ENCODE data around the gene TRIP13. TPM values are rescaled to one million over a fixed set of nuclear protein-coding genes. Genes with fewer than 3 reads are reported as not detected.
A peak's percentile ranks its signal among the peaks of the same experiment; 100 is the strongest.
"Not testable (repeated sequence)": the region's sequence is repeated elsewhere in the genome, so short reads cannot be mapped to it uniquely, and the experiment has no call there.

The TRIP13 gene
- total and polyA plus RNA-seq, 2 experiments from 2014 or later, result 19.5 to 20.4 TPM

DNA sequence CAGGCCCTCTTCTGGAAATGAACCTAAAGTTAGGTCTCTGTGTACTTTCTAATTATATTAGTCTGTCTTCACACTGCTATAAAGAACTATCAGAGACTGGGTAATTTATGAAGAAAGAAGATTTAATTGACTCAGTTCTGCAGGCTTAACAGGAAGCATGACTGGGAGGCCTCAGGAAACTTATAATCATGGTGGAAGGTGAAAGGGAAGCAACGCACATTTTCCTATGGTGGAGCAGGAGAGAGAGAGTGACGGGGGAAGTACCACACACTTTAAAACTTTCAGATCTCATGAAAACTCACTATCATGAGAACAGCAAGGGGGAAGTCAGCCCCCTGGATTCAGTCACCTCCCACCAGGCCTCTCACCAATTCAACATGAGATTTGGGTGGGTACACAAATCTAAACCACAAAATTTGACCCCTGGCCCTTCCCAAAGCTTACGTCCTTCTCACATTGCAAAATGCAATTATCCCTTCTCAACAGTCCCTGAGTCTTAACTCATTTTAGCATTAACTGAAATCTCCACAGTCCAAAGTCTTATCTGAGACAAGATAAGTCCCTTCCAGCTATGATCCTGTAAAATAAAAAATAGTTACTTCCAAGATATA lies 40.7 kb downstream of the TRIP13 start:
- Histone ChIP-seq H3K4me3 (no peak overlapping the region), H3K9me2 (ENCODE audit: insufficient read depth) (no peaks in the 10 kb centered on the region), H3K27ac (no peak overlapping the region), H4K20me1 (ENCODE audit: insufficient read depth) (no peaks in the 10 kb centered on the region), H2AFZ (no peak overlapping the region), H3K9me3 (ENCODE audit: low read depth) (no peaks in the 10 kb centered on the region), H3K79me2 (ENCODE audit: insufficient read depth) (no peaks in the 10 kb centered on the region), H3K27me3 (replicated peaks; ENCODE audit: insufficient read depth) (peaks cover 24% of the 10 kb centered on the region), H3K36me3 (ENCODE audit: low read depth) (no peaks in the 10 kb centered on the region), H3F3A (ENCODE audit: insufficient read depth) (no peaks in the 10 kb centered on the region), H3K4me2 (ENCODE audit: unreplicated experiment) (no peak overlapping the region), H3K4me1 (ENCODE audit: insufficient read depth) (no peaks in the 10 kb centered on the region), H3K9ac (no peak overlapping the region)
- no peak for DNase-seq
- 52 to 58% methylated on average over 3 of the region's 3 CpGs for WGBS, 2 experiments (ENCODE audit: low coverage in 1 of 2, low lambda C conversion rate in 2 of 2, missing lambda C conversion rate in 2 of 2)
- TF ChIP-seq EZH2phosphoT487 (IDR thresholded peaks at IDR 0.05; ENCODE audit: insufficient read depth, low read depth), result no peak
- no peak for TF ChIP-seq EZH2 (IDR thresholded peaks at IDR 0.05; ENCODE audit: insufficient read depth, poor library complexity, severe bottlenecking)
- in situ Hi-C loops (cut with MboI), result loop anchor here (10.0 to 25.0 kb wide), 2 partner anchors 241 to 704 kb away; no protein-coding TSS in a partner anchor

DNA sequence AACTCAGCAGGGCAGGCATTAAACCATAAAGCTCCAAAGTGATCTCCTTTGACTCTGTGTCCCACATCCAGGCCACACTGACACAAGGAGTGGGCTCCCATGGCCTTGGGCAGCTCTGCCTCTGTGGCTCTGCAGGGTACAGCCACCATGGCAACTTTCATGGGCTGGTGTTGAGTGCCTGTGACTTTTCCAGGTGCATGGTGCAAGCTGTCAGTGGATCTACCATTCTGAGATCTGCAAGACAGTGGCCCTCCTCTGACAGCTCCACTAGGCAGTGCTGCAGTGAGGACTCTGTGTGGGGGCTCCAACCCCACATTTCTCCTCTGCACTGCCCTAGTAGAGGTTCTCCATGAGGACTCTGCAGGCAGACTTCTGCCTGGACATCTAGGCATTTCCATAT lies 41.3 kb downstream of the TRIP13 start:
- H3K36me3 ChIP-seq (ENCODE audit: low read depth); DNase-seq; H3K9ac ChIP-seq; H3K4me2 ChIP-seq (ENCODE audit: unreplicated experiment); H3K9me3 ChIP-seq (ENCODE audit: low read depth); H3K27ac ChIP-seq; H2AFZ ChIP-seq; H3K4me1 ChIP-seq (ENCODE audit: insufficient read depth); H3K4me3 ChIP-seq; H4K20me1 ChIP-seq (ENCODE audit: insufficient read depth); H3K9me2 ChIP-seq (ENCODE audit: insufficient read depth); H3F3A ChIP-seq (ENCODE audit: insufficient read depth); H3K79me2 ChIP-seq (ENCODE audit: insufficient read depth): not testable (repeated sequence)
- peaks cover 24% of the 10 kb centered on the region for H3K27me3 ChIP-seq (replicated peaks; ENCODE audit: insufficient read depth)
- in situ Hi-C loops (cut with MboI), result loop anchor here (10.0 to 25.0 kb wide), 2 partner anchors 241 to 703 kb away; no protein-coding TSS in a partner anchor

DNA sequence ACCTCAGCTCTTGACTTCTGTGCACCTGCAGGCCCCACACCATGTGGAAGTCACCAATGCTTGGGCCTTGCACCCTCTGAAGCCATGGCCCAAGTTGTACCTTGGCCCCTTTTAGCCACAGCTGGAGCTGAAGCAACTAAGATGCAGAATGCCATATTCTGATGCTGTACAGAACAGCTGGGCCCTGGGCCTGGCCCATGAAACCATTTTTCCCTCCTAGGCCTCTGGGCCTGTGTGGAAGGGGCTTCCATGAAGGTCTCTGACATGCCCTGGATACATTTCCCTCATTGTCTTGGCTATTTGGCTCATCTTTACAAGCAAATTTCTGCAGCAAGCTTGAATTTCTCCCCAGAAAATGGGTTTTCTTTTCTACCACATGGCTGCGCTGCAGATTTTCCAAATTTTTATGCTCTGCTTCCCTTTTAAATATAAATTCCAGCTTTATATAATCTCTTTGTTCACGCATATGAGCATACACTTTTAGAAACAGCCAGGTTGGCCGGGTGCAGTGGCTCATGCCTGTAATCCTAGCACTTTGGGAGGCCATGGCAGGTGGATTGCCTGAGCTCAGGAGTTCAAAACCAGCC lies 41.8 kb downstream of the TRIP13 start:
- peak; percentile 43 for DNase-seq

DNA sequence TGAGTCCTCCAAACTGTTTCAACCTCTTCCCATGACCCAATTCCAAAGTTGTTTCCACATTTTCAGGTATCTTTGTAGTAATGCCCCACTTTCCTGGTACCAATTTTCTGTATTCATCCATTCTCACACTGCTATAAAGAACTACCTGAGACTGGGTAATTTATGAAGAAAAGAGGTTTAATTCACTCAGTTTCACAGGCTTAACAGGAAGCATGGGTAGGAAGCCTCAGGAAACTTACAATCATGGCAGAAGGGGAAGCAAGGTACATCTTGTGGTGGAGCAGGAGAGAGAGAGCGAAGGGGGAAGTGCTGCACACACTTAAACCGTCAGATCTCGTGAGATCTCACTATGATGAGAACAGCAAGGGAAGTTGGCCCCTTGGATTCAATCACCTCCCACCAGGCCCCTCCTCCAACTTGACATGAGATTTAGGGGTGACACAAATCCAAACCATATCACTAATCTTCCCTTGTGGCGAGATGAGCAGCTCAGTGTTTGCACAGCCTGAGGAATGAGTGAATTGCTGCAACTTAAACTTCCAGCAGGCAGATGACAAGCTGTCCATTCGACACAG lies 42.9 kb downstream of the TRIP13 start:
- H3K27ac ChIP-seq, result no peak overlapping the region
- 69 to 72% methylated on average over 5 of the region's 5 CpGs for WGBS, 2 experiments (ENCODE audit: low coverage in 1 of 2, low lambda C conversion rate in 2 of 2, missing lambda C conversion rate in 2 of 2)
- in situ Hi-C loops (cut with MboI), result loop anchor here (10.0 to 25.0 kb wide), 2 partner anchors 239 to 702 kb away; no protein-coding TSS in a partner anchor
- TF ChIP-seq EZH2phosphoT487 (IDR thresholded peaks at IDR 0.05; ENCODE audit: insufficient read depth, low read depth) (no peak), EZH2 (IDR thresholded peaks at IDR 0.05; ENCODE audit: insufficient read depth, poor library complexity, severe bottlenecking) (no peak)
- H3K9ac ChIP-seq, result no peak overlapping the region
- H3K36me3 ChIP-seq (ENCODE audit: low read depth), result no peaks in the 10 kb centered on the region
- no peaks in the 10 kb centered on the region for H3K9me3 ChIP-seq (ENCODE audit: low read depth)
- no peaks in the 10 kb centered on the region for H3K9me2 ChIP-seq (ENCODE audit: insufficient read depth)
- no peaks in the 10 kb centered on the region for H3F3A ChIP-seq (ENCODE audit: insufficient read depth)
- H4K20me1 ChIP-seq (ENCODE audit: insufficient read depth), result no peaks in the 10 kb centered on the region
- no peak overlapping the region for H3K4me2 ChIP-seq (ENCODE audit: unreplicated experiment)
- no peak overlapping the region for H3K4me3 ChIP-seq
- H3K27me3 ChIP-seq (replicated peaks; ENCODE audit: insufficient read depth), result peaks cover 36% of the 10 kb centered on the region
- no peaks in the 10 kb centered on the region for H3K4me1 ChIP-seq (ENCODE audit: insufficient read depth)
- DNase-seq, result no peak
- H3K79me2 ChIP-seq (ENCODE audit: insufficient read depth), result no peaks in the 10 kb centered on the region
- H2AFZ ChIP-seq, result no peak overlapping the region

More for the DNA sequence above, 41.8 kb downstream of the TRIP13 start:
- H3K9me2 ChIP-seq (ENCODE audit: insufficient read depth); H3F3A ChIP-seq (ENCODE audit: insufficient read depth); H3K4me2 ChIP-seq (ENCODE audit: unreplicated experiment); H2AFZ ChIP-seq; H4K20me1 ChIP-seq (ENCODE audit: insufficient read depth); H3K9me3 ChIP-seq (ENCODE audit: low read depth); H3K27ac ChIP-seq; H3K36me3 ChIP-seq (ENCODE audit: low read depth); H3K79me2 ChIP-seq (ENCODE audit: insufficient read depth); H3K4me1 ChIP-seq (ENCODE audit: insufficient read depth); H3K9ac ChIP-seq; H3K4me3 ChIP-seq: not testable (repeated sequence)
- 49 to 60% methylated on average over 3 of the region's 3 CpGs for WGBS, 2 experiments (ENCODE audit: low coverage in 1 of 2, low lambda C conversion rate in 2 of 2, missing lambda C conversion rate in 2 of 2)
- peaks cover 28% of the 10 kb centered on the region for H3K27me3 ChIP-seq (replicated peaks; ENCODE audit: insufficient read depth)
- in situ Hi-C loops (cut with MboI), result loop anchor here (10.0 to 25.0 kb wide), 2 partner anchors 240 to 703 kb away; no protein-coding TSS in a partner anchor
